ENCODE results near the gene IGSF9B. TPM values are rescaled to one million over a fixed set of nuclear protein-coding genes. Genes with fewer than 3 reads are reported as not detected.

IGSF9B gene
- total RNA-seq, 1 experiment from 2014 or later = 0.37 TPM

- DNase-seq (ENCODE audit: extremely low read depth, low read depth) = no peak
Observed at GRCh38 chr11:133886029-133886428, 70.7 kb downstream of the IGSF9B start.

GRCh38 chr11:133872160-133872559, 84.6 kb downstream of the IGSF9B start:
- no peak for DNase-seq (ENCODE audit: extremely low read depth, low read depth)

GRCh38 chr11:133867456-133867855, 89.3 kb downstream of the IGSF9B start:
- no peak for DNase-seq (ENCODE audit: extremely low read depth, low read depth)

GRCh38 chr11:133865466-133865865, 91.3 kb downstream of the IGSF9B start:
- DNase-seq (ENCODE audit: extremely low read depth, low read depth) = no peak

- DNase-seq (ENCODE audit: extremely low read depth, low read depth) = no peak
Observed at GRCh38 chr11:133864756-133865155, 92.0 kb downstream of the IGSF9B start.

- no peak for DNase-seq (ENCODE audit: extremely low read depth, low read depth)
Observed at GRCh38 chr11:133860151-133860550, 96.6 kb downstream of the IGSF9B start.

Other genes with a start within 250 kb of the IGSF9B start
- not detected in 2 replicates for gene SPATA19, start 111.5 kb downstream of the IGSF9B start, total RNA-seq (2014; rRNA removed; shearing (Covaris generic))
- gene JAM3, start 112.1 kb upstream of the IGSF9B start, total RNA-seq (2014; rRNA removed; shearing (Covaris generic)) = 11.3 and 11.6 TPM in 2 replicates